ENCODE measurements around the gene TFAP2E.
"Not testable (repeated sequence)": the region's sequence is repeated elsewhere in the genome, so short reads cannot be mapped to it uniquely, and the experiment has no call there.

Gene TFAP2E

DNA sequence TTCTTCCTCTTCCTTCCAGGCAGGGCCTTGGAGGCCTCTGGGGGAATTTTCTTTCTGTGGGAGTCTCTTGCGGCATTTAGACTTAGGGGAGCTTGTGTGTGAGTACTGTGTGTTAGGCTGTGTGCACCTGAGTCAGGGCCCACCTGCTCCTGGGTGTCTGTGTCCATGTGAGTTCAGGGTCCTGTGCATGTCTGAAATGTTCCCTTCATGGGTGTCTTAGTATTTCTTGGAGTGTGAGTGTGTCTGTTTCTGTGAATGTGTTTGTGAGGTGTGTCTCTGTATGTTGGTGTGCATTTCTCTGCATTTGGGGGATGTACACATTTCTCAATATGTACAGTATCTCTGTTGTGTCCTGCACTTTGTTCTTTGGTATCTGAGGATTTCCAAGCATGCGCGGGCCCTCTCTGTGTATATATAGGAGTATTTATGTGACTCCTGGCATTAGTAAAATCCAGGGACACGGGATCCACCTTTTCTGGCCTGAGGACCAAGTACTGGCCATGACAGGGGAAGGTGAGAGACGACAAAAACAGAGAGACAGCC lies 2.4 kb downstream of the TFAP2E start:
- H3K4me3 ChIP-seq (ENCODE audit: low read depth in 1 of 2, low read length in 2 of 2) = no peak overlapping the region
- no peaks in the 10 kb centered on the region for H3K36me3 ChIP-seq (ENCODE audit: control insufficient read depth in 1 of 2, insufficient read depth in 2 of 2, low read length in 2 of 2)
- H3K27ac ChIP-seq (ENCODE audit: low read length) = no peak overlapping the region
- peaks cover 36% of the 10 kb centered on the region for H3K27me3 ChIP-seq (ENCODE audit: low read depth, low read length)
- no peaks in the 10 kb centered on the region for H3K9me3 ChIP-seq (ENCODE audit: control insufficient read depth in 1 of 2, low read length in 2 of 2)
- peaks cover 0 to 28% of the 10 kb centered on the region in 2 donors for H3K4me1 ChIP-seq (ENCODE audit: control insufficient read depth in 1 of 2, insufficient read depth in 2 of 2, low read length in 2 of 2)

DNA sequence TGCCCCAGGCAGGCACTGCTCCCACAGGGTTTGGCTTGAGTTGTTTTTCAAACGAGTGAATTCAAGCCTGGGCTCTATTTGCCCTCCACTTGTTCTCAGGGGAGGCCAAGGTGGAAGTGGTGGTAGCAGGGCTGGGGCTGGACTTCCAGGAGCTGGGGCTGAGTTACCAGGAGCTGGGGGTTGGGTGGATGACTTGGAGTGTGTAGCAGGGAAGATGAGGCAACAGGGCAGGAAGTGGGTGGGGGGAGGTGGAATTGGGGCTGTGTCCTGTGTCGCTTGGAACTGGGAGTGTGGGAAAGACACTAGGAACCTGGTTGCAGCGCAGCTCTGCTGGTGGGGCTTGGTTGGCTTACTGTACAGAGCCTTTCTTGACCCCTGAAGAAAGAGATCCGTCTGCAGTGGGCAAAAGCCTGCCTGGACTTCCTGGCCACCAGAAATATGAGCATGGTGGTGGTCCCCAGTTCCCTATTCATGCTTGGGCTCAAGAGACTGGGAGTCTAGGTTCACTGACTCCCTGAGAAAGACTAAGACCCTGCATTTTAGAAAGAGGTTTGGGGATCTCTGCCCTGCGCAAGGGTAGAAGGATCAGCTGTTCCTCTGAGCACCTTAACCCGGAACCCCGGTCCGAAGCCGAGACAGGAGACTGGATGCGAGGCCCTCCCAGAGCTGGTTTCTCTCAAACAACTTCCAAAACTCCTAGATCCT lies 3.1 kb downstream of the TFAP2E start:
- Histone ChIP-seq H3K4me1 (ENCODE audit: control insufficient read depth in 1 of 2, insufficient read depth in 2 of 2, low read length in 2 of 2) (peaks cover 0 to 28% of the 10 kb centered on the region in 2 donors), H3K36me3 (ENCODE audit: control insufficient read depth in 1 of 2, insufficient read depth in 2 of 2, low read length in 2 of 2) (no peaks in the 10 kb centered on the region), H3K27ac (ENCODE audit: low read length) (no peak overlapping the region), H3K4me3 (ENCODE audit: low read depth in 1 of 2, low read length in 2 of 2) (peak overlapping the region in 1 of 2 donors; percentile 67), H3K27me3 (ENCODE audit: low read depth, low read length) (peaks cover 32% of the 10 kb centered on the region), H3K9me3 (ENCODE audit: control insufficient read depth in 1 of 2, low read length in 2 of 2) (no peaks in the 10 kb centered on the region)

GRCh38 chr1:35576766-35577070 lies 3.6 kb downstream of the TFAP2E start:
- Histone ChIP-seq H3K4me1 (ENCODE audit: control insufficient read depth in 1 of 2, insufficient read depth in 2 of 2, low read length in 2 of 2) (peaks cover 0 to 28% of the 10 kb centered on the region in 2 donors), H3K27me3 (ENCODE audit: low read depth, low read length) (peaks cover 31% of the 10 kb centered on the region), H3K4me3 (ENCODE audit: low read depth in 1 of 2, low read length in 2 of 2) (peak overlapping the region in 1 of 2 donors; percentile 67)
- H3K27ac ChIP-seq (ENCODE audit: low read length); H3K9me3 ChIP-seq (ENCODE audit: control insufficient read depth in 1 of 2, low read length in 2 of 2); H3K36me3 ChIP-seq (ENCODE audit: control insufficient read depth in 1 of 2, insufficient read depth in 2 of 2, low read length in 2 of 2): not testable (repeated sequence)

DNA sequence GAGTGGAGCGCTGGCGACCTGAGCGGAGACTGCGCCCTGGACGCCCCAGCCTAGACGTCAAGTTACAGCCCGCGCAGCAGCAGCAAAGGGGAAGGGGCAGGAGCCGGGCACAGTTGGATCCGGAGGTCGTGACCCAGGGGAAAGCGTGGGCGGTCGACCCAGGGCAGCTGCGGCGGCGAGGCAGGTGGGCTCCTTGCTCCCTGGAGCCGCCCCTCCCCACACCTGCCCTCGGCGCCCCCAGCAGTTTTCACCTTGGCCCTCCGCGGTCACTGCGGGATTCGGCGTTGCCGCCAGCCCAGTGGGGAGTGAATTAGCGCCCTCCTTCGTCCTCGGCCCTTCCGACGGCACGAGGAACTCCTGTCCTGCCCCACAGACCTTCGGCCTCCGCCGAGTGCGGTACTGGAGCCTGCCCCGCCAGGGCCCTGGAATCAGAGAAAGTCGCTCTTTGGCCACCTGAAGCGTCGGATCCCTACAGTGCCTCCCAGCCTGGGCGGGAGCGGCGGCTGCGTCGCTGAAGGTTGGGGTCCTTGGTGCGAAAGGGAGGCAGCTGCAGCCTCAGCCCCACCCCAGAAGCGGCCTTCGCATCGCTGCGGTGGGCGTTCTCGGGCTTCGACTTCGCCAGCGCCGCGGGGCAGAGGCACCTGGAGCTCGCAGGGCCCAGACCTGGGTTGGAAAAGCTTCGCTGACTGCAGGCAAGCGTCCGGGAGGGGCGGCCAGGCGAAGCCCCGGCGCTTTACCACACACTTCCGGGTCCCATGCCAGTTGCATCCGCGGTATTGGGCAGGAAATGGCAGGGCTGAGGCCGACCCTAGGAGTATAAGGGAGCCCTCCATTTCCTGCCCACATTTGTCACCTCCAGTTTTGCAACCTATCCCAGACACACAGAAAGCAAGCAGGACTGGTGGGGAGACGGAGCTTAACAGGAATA lies 4.2 kb downstream of the TFAP2E start:
- Histone ChIP-seq H3K4me3 (ENCODE audit: low read depth in 1 of 2, low read length in 2 of 2) (peak overlapping the region; percentile 67 to 73), H3K4me1 (ENCODE audit: control insufficient read depth in 1 of 2, insufficient read depth in 2 of 2, low read length in 2 of 2) (peaks cover 0 to 28% of the 10 kb centered on the region in 2 donors), H3K36me3 (ENCODE audit: control insufficient read depth in 1 of 2, insufficient read depth in 2 of 2, low read length in 2 of 2) (no peaks in the 10 kb centered on the region), H3K9me3 (ENCODE audit: control insufficient read depth in 1 of 2, low read length in 2 of 2) (no peaks in the 10 kb centered on the region), H3K27ac (ENCODE audit: low read length) (no peak overlapping the region), H3K27me3 (ENCODE audit: low read depth, low read length) (peaks cover 26% of the 10 kb centered on the region)

GRCh38 chr1:35580949-35581388 lies 7.9 kb downstream of the TFAP2E start:
- Histone ChIP-seq H3K4me3 (ENCODE audit: low read depth in 1 of 2, low read length in 2 of 2) (no peak overlapping the region), H3K27ac (ENCODE audit: low read length) (no peak overlapping the region), H3K36me3 (ENCODE audit: control insufficient read depth in 1 of 2, insufficient read depth in 2 of 2, low read length in 2 of 2) (no peaks in the 10 kb centered on the region), H3K27me3 (ENCODE audit: low read depth, low read length) (peaks cover 13% of the 10 kb centered on the region), H3K9me3 (ENCODE audit: control insufficient read depth in 1 of 2, low read length in 2 of 2) (no peaks in the 10 kb centered on the region), H3K4me1 (ENCODE audit: control insufficient read depth in 1 of 2, insufficient read depth in 2 of 2, low read length in 2 of 2) (peaks cover 0 to 20% of the 10 kb centered on the region in 2 donors)

- not testable (repeated sequence) for H3K9me3 ChIP-seq (ENCODE audit: control insufficient read depth in 1 of 2, low read length in 2 of 2); H3K27ac ChIP-seq (ENCODE audit: low read length); H3K27me3 ChIP-seq (ENCODE audit: low read depth, low read length); H3K36me3 ChIP-seq (ENCODE audit: control insufficient read depth in 1 of 2, insufficient read depth in 2 of 2, low read length in 2 of 2); H3K4me3 ChIP-seq (ENCODE audit: low read depth in 1 of 2, low read length in 2 of 2)
- H3K4me1 ChIP-seq (ENCODE audit: control insufficient read depth in 1 of 2, insufficient read depth in 2 of 2, low read length in 2 of 2) = peaks cover 0 to 15% of the 10 kb centered on the region in 2 donors
These were observed 8.5 kb downstream of the TFAP2E start for GRCh38 chr1:35581621-35582020.

- Histone ChIP-seq H3K36me3 (ENCODE audit: control insufficient read depth in 1 of 2, insufficient read depth in 2 of 2, low read length in 2 of 2) (no peaks in the 10 kb centered on the region), H3K9me3 (ENCODE audit: control insufficient read depth in 1 of 2, low read length in 2 of 2) (no peaks in the 10 kb centered on the region), H3K27ac (ENCODE audit: low read length) (no peak overlapping the region), H3K4me3 (ENCODE audit: low read depth in 1 of 2, low read length in 2 of 2) (no peak overlapping the region), H3K27me3 (ENCODE audit: low read depth, low read length) (no peaks in the 10 kb centered on the region), H3K4me1 (ENCODE audit: control insufficient read depth in 1 of 2, insufficient read depth in 2 of 2, low read length in 2 of 2) (no peaks in the 10 kb centered on the region)
These were observed 12.2 kb downstream of the TFAP2E start for GRCh38 chr1:35585281-35585680.

DNA sequence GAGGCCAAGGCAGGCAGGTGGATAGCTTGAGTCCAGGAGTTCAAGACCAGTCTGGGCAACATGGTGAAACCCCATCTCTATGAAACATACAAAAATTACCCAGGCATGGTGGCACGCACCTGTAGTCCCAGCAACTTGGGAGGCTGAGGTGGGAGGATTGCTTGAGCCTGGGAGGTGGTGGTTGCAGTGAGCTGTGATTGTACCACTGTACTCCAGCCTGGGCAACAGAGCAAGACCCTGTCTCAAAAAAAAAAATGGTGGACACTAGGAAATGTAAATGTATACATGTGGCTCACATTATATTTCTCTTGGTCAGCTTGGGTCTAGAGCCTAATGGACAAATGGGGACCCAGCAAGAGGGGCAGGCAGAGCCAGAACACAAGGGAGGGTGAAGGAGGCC lies 12.7 kb downstream of the TFAP2E start:
- H3K27me3 ChIP-seq (ENCODE audit: low read depth, low read length); H3K27ac ChIP-seq (ENCODE audit: low read length); H3K9me3 ChIP-seq (ENCODE audit: control insufficient read depth in 1 of 2, low read length in 2 of 2); H3K4me3 ChIP-seq (ENCODE audit: low read depth in 1 of 2, low read length in 2 of 2); H3K4me1 ChIP-seq (ENCODE audit: control insufficient read depth in 1 of 2, insufficient read depth in 2 of 2, low read length in 2 of 2); H3K36me3 ChIP-seq (ENCODE audit: control insufficient read depth in 1 of 2, insufficient read depth in 2 of 2, low read length in 2 of 2): not testable (repeated sequence)

GRCh38 chr1:35586808-35587207 lies 13.7 kb downstream of the TFAP2E start:
- Histone ChIP-seq H3K4me3 (ENCODE audit: low read depth in 1 of 2, low read length in 2 of 2) (no peak overlapping the region), H3K36me3 (ENCODE audit: control insufficient read depth in 1 of 2, insufficient read depth in 2 of 2, low read length in 2 of 2) (peaks cover 0 to 10% of the 10 kb centered on the region in 2 donors), H3K9me3 (ENCODE audit: control insufficient read depth in 1 of 2, low read length in 2 of 2) (no peaks in the 10 kb centered on the region)

GRCh38 chr1:35587736-35588135 lies 14.6 kb downstream of the TFAP2E start:
- Histone ChIP-seq H3K27me3 (ENCODE audit: low read depth, low read length) (no peaks in the 10 kb centered on the region), H3K9me3 (ENCODE audit: control insufficient read depth in 1 of 2, low read length in 2 of 2) (no peaks in the 10 kb centered on the region), H3K4me1 (ENCODE audit: control insufficient read depth in 1 of 2, insufficient read depth in 2 of 2, low read length in 2 of 2) (no peaks in the 10 kb centered on the region), H3K4me3 (ENCODE audit: low read depth in 1 of 2, low read length in 2 of 2) (no peak overlapping the region), H3K36me3 (ENCODE audit: control insufficient read depth in 1 of 2, insufficient read depth in 2 of 2, low read length in 2 of 2) (peaks cover 0 to 10% of the 10 kb centered on the region in 2 donors), H3K27ac (ENCODE audit: low read length) (no peak overlapping the region)

More at GRCh38 chr1:35586808-35587207, 13.7 kb downstream of the TFAP2E start:
- H3K27me3 ChIP-seq (ENCODE audit: low read depth, low read length) = no peaks in the 10 kb centered on the region
- H3K27ac ChIP-seq (ENCODE audit: low read length) = no peak overlapping the region
- H3K4me1 ChIP-seq (ENCODE audit: control insufficient read depth in 1 of 2, insufficient read depth in 2 of 2, low read length in 2 of 2) = no peaks in the 10 kb centered on the region

GRCh38 chr1:35588197-35588910 lies 15.2 kb downstream of the TFAP2E start:
- H3K27me3 ChIP-seq (ENCODE audit: low read depth, low read length) = no peaks in the 10 kb centered on the region
- H3K4me1 ChIP-seq (ENCODE audit: control insufficient read depth in 1 of 2, insufficient read depth in 2 of 2, low read length in 2 of 2) = no peaks in the 10 kb centered on the region
- H3K4me3 ChIP-seq (ENCODE audit: low read depth in 1 of 2, low read length in 2 of 2) = no peak overlapping the region

More at GRCh38 chr1:35588197-35588910, 15.2 kb downstream of the TFAP2E start:
- Histone ChIP-seq H3K36me3 (ENCODE audit: control insufficient read depth in 1 of 2, insufficient read depth in 2 of 2, low read length in 2 of 2) (peaks cover 0 to 10% of the 10 kb centered on the region in 2 donors), H3K9me3 (ENCODE audit: control insufficient read depth in 1 of 2, low read length in 2 of 2) (no peaks in the 10 kb centered on the region), H3K27ac (ENCODE audit: low read length) (no peak overlapping the region)

Data from muscle layer of duodenum (tissue), 2 donors.